SU-DHL-6 (cell line): ENCODE measurements around the gene DCXR.

Experiments
- EZH2phosphoT487 ChIP-seq: fragments of 200-600 bp; sonication (generic), shearing (Covaris generic); conservative IDR thresholded peaks from 2 replicates; pipeline ENCODE4 v1.6.1; 2018; ENCODE audit warnings: mild to moderate bottlenecking, antibody characterized with exemption, low read length, moderate library complexity, mixed read lengths
- TF ChIP-seq, protein P1 (sequence below): fragments of 200-600 bp; sonication (generic); IDR thresholded peaks from one replicate; pipeline ENCODE4 v1.5.1; 2017; ENCODE audit warnings: antibody characterized with exemption, mild to moderate bottlenecking, low read length, moderate library complexity; ENCODE audit not compliant: insufficient read depth, poor library complexity, severe bottlenecking

DNA sequence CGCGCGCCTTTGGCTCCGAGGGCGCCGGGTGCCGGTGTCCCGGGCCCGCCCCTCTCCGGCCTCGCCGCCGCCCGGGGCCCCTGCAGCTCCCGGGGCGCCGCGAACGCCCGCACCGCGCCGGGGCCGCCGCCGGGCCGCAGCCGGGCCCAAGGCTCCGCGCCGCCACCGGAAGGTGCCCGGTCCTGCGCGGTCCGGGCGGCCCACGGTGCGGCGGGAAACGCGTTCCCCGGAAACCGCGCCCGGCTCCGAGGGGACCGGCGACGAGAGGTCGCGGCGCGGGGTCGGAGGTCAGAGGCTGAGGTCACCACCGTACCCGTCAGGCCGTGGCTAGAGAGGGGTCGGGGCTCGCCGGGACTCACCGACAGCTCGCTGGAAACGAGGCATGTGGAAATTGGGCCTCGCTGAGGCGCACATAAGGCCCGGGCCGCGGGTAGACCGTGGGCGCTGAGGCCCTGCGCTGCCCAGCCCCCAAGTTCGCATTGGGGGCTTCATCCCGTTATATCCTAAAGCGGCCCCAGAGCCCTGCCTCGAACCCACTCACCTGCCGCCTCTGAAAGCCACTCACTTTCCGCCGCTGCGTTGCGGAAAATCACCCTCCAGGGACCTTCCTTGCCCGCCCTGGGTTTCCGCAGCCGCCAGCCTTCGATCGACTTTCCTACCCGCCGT lies 28.3 kb upstream of the DCXR start, which contains the start of gene DUS1L:
- TF ChIP-seq, protein P1, sequence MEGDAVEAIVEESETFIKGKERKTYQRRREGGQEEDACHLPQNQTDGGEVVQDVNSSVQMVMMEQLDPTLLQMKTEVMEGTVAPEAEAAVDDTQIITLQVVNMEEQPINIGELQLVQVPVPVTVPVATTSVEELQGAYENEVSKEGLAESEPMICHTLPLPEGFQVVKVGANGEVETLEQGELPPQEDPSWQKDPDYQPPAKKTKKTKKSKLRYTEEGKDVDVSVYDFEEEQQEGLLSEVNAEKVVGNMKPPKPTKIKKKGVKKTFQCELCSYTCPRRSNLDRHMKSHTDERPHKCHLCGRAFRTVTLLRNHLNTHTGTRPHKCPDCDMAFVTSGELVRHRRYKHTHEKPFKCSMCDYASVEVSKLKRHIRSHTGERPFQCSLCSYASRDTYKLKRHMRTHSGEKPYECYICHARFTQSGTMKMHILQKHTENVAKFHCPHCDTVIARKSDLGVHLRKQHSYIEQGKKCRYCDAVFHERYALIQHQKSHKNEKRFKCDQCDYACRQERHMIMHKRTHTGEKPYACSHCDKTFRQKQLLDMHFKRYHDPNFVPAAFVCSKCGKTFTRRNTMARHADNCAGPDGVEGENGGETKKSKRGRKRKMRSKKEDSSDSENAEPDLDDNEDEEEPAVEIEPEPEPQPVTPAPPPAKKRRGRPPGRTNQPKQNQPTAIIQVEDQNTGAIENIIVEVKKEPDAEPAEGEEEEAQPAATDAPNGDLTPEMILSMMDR: no peak
- no peak for TF ChIP-seq EZH2phosphoT487
